GM23338 (cell line): Measurements from ENCODE around the gene UQCC2. TPM values are rescaled to one million over a fixed set of nuclear protein-coding genes. Genes with fewer than 3 reads are reported as not detected.

Experiments used
- CREB1 ChIP-seq: fragments of 250-450 bp; sonication (Bioruptor Pico); IDR thresholded peaks from 2 replicates; pipeline ENCODE4 v1.5.0; 2020; ENCODE audit warnings: low read depth, mild to moderate bottlenecking, moderate library complexity
- JUNB ChIP-seq: IDR thresholded peaks from one replicate; pipeline ENCODE4 v1.6.1; 2016; ENCODE audit warnings: antibody characterized with exemption; ENCODE audit not compliant: unreplicated experiment
- NANOG ChIP-seq: IDR thresholded peaks from 2 replicates; pipeline ENCODE4 v1.6.1; 2016; ENCODE audit warnings: antibody characterized with exemption, borderline replicate concordance
- POLR2AphosphoS5 ChIP-seq: IDR thresholded peaks from 2 replicates; pipeline ENCODE4 v1.6.1; 2016; ENCODE audit warnings: antibody characterized with exemption, low read depth
- microRNA counts: library from miRNA; unstranded; fragments of <30 nt; microRNA quantifications from one replicate; lab custom pipeline; 2017
- microRNA-seq: library from miRNA; unstranded; fragments of <30 nt; microRNA quantifications from one replicate; pipeline ENCODE4, GENCODE V29; 2017
- polyA plus RNA-seq: library from polyadenylated mRNA; unstranded; fragments of >200 nt; fragmentation: Nextera tagmentation; extraction: Ambion mirVana; gene quantifications from 2 replicates; pipeline ENCODE4 v1.2.1, GENCODE V29; 2016
- small RNA-seq: library from RNA; depleted of rRNA; stranded (forward); fragments of <200 nt; gene quantifications from one replicate; pipeline ENCODE3, GENCODE V24; 2014; ENCODE audit warnings: low replicate concordance
- total RNA-seq: library from RNA; depleted of rRNA; stranded (reverse); fragments of >200 nt; shearing (Covaris generic); gene quantifications from 2 replicates; pipeline ENCODE4 v1.2.3, GENCODE V29; 2014; rRNA removed
- TF ChIP-seq, protein P1 (sequence below): IDR thresholded peaks from one replicate; pipeline ENCODE4 v1.6.1; 2018; ENCODE audit warnings: antibody characterized with exemption; ENCODE audit not compliant: unreplicated experiment
- TF ChIP-seq, protein P2 (sequence below): IDR thresholded peaks from 2 replicates; pipeline ENCODE4 v1.6.1; 2016; ENCODE audit warnings: antibody characterized with exemption

Gene UQCC2
- total and polyA plus RNA-seq, 2 experiments from 2014 or later = 48.9 to 379 TPM

DNA sequence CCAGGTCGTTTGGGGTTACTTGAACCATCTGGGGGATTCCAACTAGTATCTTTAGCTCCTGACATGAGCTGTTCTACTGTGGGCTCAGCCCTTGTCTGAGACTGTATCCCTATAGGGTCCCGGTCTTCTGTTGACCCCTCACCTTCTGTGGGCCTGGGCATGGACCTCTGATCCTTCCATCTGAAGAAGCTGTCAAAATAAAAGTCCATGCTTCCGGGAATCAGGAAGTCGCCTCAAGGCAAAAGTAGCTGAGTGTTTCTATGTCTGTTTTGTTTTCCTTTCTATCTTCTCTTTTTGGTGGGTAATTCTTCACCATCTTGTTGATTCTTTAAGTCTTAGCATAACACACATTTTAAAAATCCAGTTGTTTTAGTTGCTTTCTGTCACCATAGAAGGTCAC is 60.1 kb downstream of the UQCC2 start (continued):
- TF ChIP-seq, protein P1, sequence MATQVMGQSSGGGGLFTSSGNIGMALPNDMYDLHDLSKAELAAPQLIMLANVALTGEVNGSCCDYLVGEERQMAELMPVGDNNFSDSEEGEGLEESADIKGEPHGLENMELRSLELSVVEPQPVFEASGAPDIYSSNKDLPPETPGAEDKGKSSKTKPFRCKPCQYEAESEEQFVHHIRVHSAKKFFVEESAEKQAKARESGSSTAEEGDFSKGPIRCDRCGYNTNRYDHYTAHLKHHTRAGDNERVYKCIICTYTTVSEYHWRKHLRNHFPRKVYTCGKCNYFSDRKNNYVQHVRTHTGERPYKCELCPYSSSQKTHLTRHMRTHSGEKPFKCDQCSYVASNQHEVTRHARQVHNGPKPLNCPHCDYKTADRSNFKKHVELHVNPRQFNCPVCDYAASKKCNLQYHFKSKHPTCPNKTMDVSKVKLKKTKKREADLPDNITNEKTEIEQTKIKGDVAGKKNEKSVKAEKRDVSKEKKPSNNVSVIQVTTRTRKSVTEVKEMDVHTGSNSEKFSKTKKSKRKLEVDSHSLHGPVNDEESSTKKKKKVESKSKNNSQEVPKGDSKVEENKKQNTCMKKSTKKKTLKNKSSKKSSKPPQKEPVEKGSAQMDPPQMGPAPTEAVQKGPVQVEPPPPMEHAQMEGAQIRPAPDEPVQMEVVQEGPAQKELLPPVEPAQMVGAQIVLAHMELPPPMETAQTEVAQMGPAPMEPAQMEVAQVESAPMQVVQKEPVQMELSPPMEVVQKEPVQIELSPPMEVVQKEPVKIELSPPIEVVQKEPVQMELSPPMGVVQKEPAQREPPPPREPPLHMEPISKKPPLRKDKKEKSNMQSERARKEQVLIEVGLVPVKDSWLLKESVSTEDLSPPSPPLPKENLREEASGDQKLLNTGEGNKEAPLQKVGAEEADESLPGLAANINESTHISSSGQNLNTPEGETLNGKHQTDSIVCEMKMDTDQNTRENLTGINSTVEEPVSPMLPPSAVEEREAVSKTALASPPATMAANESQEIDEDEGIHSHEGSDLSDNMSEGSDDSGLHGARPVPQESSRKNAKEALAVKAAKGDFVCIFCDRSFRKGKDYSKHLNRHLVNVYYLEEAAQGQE = no peak
- TF ChIP-seq CREB1 (no peak), JUNB (no peak), NANOG (no peak), POLR2AphosphoS5 (no peak)
- TF ChIP-seq, protein P2, sequence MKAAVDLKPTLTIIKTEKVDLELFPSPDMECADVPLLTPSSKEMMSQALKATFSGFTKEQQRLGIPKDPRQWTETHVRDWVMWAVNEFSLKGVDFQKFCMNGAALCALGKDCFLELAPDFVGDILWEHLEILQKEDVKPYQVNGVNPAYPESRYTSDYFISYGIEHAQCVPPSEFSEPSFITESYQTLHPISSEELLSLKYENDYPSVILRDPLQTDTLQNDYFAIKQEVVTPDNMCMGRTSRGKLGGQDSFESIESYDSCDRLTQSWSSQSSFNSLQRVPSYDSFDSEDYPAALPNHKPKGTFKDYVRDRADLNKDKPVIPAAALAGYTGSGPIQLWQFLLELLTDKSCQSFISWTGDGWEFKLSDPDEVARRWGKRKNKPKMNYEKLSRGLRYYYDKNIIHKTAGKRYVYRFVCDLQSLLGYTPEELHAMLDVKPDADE = no peak

MicroRNA genes within 50 kb of the gene (microRNA counts, 767-probe panel; counts per million panel counts)
- not detected for microRNA hsa-miR-3934 (lab: Ali Mortazavi, UCI)

Small RNA genes within 50 kb of the gene (microRNA-seq; reads per million reads assigned to microRNA genes)
- gene MIR3934 = 1.8 reads per million

Small RNA genes within 50 kb of the gene (small RNA-seq; reads per million reads assigned to genes)
- not detected for gene MIR3934

Other genes with a start within 250 kb of the UQCC2 start
- 45.0 and 50.7 TPM in 2 replicates for gene BAK1, start 131.4 kb downstream of the UQCC2 start, total RNA-seq
- 21.9 and 22.2 TPM in 2 replicates for gene BAK1, start 131.4 kb downstream of the UQCC2 start, polyA plus RNA-seq
- 29.8 and 31.9 TPM in 2 replicates for gene ITPR3, start 90.4 kb downstream of the UQCC2 start, total RNA-seq
- gene ITPR3, start 90.4 kb downstream of the UQCC2 start, polyA plus RNA-seq = 7.1 and 7.3 TPM in 2 replicates
- gene IP6K3, start 35.2 kb upstream of the UQCC2 start, total RNA-seq = 0.14 TPM in 1 of 2 replicates, not detected in the other
- gene IP6K3, start 35.2 kb upstream of the UQCC2 start, polyA plus RNA-seq = 0.16 TPM in 2 replicates
- 55.6 and 64.7 TPM in 2 replicates for gene LEMD2, start 77.4 kb upstream of the UQCC2 start, total RNA-seq
- gene LEMD2, start 77.4 kb upstream of the UQCC2 start, polyA plus RNA-seq = 28.6 and 32.0 TPM in 2 replicates
- not detected in 2 replicates for gene MLN, start 92.3 kb upstream of the UQCC2 start, total RNA-seq
- not detected in 2 replicates for gene MLN, start 92.3 kb upstream of the UQCC2 start, polyA plus RNA-seq